HG03095 (cell line): Measurements from ENCODE around the gene ANO4.

Experiments
- ATAC-seq: cut with Tn5 transposase; IDR thresholded peaks from one replicate; pipeline ENCODE4 v1.9.1; 2021; ENCODE audit warnings: moderate library complexity; ENCODE audit not compliant: unreplicated experiment

Gene ANO4

DNA sequence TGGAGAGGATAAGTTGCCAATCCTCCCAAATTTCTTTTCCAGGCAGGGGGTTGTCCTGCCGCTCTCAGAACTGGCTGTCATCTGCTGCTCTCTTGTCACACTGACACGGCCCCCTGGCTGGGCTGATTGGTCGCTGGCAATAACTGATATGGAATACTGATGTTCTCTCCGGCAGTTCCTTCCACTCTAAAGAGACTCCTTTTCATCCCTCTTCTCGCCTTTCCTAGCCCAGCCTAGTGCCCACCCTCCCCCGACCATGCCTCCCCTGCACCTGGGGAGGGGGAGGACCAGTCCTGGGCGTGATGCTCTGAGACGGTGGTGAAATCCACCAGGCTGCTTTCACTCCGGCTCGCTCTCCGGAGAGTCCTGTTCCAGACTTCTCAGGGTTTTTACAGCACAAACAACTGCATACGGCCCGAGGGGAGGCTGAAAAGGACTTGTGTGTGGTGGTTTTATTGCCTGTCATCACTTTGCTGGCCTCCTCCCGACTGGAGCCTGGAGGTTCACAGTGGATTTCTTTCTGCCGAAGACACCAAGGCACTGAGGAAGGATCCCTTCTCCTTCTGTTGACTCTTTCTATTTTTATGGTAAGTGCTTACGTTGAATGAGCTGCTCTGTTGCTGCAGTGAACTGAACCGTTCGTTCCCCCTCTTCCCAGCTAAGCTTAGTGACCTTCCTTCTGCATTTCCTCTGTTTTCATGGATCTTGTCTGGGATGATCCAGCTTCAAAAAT lies at the start of gene ANO4:
Gene ANO4, plus strand, starts transcription at position 336 of the 733 bp plus-strand sequence. CDS start 107,010 bp downstream, outside the sequence.
- ATAC-seq, result no peak

DNA sequence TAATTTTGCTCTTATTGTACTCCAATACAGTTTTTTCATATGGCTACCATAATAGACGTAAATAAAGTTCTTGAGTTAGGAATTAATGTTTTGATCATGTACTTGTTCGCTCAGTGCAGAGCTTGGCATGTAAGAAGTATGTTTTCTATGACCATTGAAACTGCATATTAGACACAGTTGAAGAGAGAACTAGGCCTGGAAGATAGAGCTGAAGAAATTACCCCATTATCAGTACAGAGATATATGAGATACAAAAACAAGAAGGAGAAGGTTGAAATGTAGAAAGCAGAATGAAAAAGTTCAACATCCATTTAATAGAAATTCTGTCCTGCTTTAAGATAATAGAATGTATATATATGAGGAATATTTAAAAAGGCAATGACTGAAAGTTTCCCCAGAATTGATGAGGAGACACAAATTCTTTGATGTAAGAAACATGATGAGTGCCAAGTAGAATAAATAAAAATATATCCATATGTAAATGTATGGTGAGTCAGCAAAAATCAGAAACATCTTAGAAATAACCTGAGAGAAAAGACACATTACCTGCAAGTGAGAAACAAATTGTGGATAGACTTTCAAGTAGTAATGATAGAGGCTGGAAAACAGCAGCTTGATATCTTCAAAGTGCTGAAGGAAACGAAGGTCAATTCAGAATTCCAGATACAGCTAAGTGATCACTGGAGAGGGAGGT lies 49.1 kb upstream of the ANO4 start:
- ATAC-seq, result no peak

DNA sequence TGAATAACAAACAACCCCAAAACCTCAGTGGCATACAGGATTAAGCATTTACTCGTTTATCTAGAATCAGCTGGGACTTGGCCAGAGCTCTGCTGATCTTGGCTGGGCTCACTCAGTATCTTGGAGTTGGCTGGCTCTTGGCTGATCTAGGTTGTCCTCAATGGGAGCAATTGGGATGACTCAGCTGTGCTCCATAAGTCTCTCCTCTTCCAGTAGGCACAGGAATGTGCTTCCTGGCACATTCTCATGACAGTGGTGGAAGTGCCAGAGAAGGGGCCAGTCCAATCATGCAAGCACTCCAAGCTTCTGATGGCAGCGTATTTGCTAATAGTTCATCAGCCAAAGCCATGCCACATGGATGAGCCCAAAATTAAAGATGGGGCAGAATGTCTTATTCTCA lies 41.7 kb upstream of the ANO4 start:
- ATAC-seq, result no peak

DNA sequence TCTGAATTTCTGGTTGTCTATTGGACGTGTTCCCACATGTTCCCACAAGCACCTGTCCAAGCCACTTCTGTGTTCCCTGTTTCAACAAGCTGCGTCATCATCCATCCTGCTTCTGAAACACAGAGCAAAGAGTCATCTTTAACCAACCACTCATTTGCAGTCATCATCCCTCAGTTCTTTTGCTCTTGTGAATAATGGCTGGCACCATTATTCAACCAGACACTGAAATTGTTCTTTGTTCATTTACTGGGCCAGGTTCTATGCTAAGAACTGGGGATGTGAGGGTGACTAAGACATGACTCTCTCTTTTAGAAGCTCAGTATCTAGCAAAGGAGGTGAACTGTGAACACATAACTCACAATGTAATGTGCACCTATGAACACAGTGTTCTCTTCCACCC lies 40.7 kb upstream of the ANO4 start:
- ATAC-seq, result no peak

DNA sequence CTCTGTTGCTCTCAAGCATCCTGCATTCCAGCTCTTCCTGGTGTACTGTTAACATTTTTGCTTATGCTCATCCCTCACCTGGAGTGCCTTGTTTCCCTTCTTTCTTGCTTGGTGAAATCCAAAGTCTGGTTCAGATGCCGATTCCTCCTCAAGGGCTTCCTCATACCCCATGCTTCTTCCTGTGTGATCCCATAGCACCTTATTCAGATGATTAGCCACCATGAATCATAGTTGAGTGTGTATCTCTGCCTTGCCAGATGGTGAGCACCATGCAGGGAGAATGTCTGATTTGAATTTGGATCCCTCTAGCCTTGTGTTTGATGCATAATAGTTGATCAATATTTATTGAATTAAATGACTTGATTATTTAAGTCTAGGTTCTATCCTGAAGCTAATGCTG lies 39.4 kb upstream of the ANO4 start:
- ATAC-seq, result no peak

DNA sequence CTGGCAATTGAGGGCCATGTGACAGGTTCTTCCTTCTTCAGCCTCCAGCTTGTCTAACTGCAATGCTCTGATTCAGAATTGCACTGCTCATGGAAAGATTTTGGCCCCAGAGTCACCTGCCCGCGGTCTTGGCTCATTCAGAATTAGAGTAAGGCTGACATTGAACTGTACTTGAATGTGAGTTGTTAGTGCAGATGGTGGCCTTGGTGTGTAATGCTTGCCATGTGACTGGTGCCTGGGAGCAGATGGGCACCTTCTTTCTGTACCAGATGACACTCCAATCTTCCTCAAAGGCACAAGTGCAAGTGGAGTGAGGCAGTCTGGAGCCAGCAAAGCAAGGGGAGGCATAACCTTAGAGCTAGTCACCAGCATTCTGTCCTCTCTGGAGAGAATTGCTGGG lies 36.5 kb upstream of the ANO4 start:
- ATAC-seq, result no peak

DNA sequence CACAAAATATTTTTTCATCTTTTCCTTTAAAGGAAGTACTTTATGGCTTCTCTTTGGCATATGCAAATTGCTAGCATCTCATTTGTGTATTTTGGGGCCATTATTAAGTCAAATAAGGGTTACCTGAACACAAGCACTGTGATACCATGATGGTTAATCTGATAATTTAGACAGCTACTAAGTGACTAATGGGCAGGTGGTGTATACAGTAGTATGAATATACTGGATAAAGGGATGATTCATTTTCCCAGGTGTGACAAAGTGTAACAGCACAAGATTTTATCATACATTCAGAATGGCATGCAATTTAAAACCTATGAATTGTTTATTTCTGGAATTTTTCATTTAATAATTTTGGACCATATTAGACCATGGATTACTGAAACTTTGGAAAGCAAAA lies 27.2 kb upstream of the ANO4 start:
- ATAC-seq, result no peak

DNA sequence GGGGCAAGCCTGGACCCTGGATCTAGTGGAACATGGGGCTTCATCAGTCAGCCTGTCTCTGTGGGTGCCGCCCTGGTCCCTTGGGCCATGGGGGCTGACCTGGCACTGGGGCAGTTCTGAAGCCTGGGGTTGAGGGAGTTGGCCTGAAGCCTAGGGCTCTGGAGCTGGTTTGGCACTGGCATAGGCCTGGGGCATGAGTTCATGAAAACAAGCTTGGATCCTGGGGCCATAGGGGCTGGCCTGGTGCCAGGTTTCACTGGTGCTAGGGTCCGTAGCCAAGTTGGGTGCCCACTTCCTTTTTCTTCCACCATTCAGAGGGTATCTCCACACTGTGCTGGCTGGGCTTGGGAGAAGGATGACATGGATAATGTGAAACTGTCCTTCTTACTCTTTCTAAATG lies 26.6 kb upstream of the ANO4 start:
- no peak for ATAC-seq

DNA sequence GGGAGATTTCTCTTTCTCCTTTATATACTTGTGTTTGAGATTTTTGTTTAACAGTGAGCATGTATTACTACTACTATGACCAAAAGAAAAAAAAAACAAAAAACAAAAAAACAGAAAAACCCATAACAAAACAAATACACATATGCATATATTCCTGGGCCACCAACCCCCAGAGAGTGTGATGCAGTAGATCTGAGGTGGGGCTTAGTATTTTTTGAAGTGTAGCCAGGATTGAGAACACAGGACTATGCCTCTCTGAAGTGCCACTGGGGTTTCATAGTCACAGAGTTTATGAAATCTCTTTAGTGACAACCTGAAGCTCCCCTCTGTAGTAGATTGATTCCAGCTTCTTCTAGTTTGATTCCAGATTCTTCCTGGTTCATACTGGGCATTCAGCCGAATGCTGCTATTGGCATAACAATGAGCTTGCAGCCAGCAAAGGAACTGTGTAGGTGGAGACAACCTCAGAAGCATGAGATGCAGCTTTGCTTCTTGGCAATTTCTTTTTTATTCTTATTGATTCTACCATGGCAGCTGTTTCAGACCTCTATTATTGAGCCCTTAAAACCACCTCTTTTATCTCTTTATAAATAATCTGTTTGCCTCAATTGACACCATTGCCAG lies 15.5 kb upstream of the ANO4 start:
- ATAC-seq, result no peak

DNA sequence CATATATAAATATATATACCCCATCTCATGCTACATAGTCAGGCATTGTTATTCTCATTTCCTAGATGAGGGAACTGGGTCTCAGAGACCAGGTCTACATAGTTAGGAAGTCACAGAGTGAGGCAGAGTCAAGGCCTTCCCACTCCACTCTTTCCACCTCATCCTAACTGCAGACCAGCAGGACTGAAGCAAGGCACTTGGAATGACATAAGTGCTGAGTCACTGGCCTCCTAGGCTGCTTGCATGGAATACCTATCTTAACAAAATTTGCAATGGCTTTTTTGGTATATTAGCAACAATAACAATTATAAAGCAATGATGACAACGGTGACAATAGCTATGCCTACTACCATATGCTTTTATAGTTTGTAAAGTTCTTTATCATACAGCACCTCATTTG lies 5.4 kb upstream of the ANO4 start:
- ATAC-seq, result no peak

DNA sequence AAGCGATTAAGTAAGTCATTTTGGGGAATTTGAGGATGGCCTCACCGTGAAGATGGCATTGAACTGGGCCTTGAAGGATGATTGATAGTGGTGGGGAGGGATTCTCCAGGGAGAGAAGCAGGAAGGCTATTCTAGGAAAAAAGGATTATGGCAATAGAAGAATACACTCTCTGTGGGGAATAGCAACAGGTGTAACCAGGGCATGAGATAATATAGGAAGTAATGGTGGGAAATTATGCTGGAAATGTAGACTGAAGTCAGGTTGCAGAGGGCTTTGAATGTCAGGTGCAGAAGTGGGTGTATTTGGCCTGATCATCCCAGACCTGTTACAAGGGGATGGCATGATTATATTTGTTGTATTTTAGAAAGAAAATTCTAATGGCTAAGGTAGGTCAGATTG lies 4.6 kb upstream of the ANO4 start:
- ATAC-seq, result no peak

DNA sequence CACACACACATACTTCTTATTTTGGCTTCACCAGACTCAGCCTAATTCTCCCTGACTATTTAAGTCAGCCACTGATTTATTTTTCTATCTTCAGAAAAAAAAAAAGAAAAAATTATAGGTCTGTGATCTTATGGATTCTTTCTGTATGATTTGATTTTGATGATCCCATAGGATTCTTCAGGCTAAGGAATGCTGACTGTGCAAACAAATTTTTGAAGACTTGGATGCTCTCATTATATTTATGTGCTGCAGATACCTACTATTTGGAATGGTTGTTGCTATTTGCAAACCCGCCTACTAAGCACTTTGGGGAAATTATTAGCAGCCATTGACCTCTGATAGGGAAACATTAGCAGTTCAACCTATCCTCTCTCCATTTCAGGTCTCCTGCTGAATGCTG lies 4.0 kb upstream of the ANO4 start:
- ATAC-seq, result no peak

DNA sequence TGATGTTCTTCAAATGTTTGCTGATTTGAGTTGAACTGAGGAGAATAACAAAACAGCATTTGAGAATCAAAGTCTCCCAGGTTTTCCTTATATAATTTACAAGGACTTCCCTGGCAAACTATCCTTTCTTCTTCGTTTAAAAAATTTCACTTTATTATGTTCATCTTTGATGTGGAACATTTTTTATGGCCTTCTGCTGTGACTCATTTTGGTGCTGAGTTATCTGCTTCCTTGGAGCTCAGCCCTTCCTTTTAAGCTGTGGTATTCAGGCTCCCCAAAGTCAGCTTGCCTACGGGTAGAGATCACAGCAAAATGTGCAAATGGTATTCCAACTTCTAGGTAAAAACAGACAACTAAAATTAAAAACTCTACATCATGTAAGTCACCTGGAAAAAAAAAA lies 1.4 kb upstream of the ANO4 start:
- ATAC-seq, result no peak

DNA sequence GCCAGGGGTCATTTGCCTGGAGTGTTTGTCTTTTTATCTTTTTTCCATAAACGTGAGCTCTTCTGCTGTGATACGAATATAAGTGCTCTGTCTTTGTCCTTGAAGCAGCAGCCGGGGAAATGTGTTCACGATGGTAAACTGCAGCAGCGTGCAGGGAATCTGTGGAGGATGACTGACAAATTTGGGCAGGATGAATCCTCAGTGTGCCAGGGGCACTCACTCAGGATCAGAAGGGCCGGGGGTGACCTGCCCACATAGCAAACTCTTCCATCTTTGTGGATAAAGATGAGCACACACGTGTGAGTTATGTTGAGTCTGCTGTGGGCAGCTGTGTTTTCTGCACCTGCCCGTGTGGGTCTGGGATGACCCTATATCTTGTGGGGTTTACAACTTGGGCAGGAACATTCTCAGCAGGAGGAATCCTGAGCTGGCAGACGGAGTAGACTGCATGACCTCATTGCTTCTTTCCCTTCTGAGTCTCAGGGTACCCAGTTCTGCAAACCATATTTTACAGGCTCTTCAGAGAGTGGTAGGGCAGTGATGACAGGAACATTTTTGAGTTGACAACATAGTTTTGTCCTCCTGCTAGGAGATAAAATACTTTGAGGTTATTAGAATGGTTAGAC lies 711 bp downstream of the ANO4 start:
- ATAC-seq, result no peak

DNA sequence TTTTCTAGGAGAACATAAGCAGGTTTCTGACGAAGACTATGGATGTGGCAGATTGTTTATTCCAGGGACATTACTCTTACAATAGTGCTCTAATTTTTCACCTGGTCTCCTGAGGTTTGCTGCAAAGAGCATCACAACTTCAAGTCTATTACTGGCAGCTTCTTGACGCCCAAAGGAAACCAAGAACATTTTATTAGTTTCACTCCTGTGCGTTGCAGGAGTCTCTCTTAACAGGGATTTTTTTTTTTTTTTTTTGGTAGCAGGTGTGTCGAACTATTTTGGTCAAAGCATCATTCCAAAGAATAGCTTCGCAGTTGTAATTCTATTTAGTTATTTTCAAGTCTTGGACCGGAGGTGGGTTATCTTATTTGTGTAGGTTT lies 1.2 kb downstream of the ANO4 start:
- no peak for ATAC-seq

DNA sequence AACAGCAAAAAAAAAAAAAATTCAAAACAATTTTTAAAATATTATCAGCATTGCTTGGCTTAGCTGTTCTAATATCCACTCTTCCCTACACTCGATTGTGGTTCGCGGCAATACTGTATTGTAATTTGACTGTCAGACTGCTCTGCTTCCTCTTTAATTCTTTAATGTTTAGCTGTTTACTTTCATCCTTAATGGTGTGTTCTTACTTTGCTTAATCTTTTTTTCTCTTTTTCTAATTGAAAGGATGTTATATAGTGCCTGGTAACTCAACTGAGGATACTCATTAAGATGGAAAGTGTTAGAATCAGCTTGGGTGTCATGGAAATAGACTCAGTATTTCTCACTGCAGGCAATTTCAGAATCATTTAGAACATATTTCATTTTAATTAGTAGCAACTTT lies 2.0 kb downstream of the ANO4 start:
- ATAC-seq, result no peak

DNA sequence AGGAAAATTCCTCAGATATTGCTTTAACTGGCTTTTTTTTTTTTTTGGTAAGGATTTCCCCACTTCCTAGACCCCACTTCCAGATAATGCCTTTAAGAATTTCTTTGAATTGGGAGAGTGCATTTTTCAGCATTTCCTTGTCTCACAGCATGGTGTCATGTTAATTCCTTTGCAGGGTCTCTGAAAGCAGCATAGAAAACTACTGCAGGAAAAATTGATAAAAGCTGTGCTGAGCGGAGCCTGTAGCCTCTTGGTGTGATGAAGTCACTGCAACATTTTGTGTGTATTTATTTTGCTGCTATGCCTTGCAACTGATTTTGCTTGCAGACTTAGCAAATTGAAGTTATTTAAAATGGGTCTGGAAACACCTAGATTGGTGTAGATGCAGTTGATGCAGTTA lies 2.7 kb downstream of the ANO4 start:
- no peak for ATAC-seq

DNA sequence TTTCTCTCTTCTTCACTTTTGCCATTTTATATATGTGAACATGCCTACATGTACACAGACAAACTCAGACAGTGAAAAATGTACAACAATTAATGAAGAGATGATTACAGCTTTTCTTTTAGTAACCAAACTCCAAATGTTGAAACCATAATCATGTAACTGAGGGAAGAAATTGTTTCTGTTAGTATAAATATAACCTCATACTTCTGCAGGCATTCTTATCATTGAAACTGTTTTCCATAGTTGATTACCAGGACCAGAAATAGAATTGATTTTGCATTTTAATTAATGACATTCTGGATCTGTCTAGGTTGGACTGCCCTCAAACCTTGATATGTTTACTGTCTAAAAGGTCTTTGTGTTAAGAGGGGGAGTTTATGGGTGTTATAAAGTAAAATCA lies 3.2 kb downstream of the ANO4 start:
- no peak for ATAC-seq

DNA sequence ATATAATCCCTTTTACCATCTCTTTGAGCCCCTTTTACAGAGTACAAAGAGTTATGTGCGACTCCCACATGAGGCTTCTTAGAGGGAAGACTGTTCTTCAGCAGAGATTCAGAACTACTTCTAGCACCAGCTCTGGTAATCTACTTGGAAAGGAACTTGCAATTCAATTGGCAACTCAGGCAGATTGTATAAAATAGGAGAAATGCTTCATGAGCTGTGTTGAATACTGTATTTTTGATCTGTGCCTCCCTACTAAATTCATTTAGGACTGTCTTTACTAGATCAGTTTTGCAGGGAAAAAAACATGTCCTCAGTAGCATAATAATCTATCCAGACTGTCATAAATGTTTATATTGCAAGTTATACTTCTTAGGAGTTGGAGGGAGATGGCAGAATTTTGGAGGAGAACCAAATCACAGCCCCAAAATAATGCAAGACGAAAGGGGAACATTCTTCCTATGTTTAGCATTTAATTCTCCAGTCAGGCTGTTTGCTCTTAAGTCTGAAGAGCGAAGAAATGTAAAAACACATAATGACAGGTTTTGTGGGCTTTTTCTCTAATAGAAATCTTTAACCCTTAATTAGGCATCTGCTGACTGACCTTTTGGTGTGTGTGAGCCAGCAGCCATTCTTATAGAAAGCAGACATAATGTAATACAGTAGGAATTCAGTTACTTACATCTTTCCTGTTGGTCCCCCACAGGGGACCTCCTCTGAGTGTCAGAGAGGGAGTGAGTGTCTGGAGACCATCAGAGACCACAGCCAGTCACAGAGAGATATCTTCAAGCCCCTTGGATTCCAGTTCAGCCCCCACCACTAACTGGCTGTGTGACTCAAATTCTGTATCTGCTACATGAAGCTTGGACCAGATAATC lies 3.9 kb downstream of the ANO4 start:
- ATAC-seq, result no peak

DNA sequence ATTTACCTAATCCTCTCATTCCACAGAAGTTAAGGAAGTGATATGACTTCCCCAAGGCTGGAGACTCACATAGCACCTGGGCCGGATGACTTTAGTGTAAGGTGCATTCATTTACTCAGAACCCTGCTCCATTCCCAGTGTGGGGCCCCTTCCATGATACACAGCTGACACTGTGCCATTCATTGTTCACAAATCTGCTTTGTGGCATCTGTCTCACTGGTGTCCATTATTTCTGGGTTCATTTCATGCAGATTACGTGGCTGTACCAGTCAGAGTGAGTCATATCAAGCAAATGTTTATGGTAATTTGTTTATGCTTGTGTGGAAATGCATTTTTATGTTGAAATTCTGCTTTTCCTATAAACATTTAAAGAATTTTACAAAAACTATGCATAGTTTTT lies 5.2 kb downstream of the ANO4 start:
- ATAC-seq, result no peak

DNA sequence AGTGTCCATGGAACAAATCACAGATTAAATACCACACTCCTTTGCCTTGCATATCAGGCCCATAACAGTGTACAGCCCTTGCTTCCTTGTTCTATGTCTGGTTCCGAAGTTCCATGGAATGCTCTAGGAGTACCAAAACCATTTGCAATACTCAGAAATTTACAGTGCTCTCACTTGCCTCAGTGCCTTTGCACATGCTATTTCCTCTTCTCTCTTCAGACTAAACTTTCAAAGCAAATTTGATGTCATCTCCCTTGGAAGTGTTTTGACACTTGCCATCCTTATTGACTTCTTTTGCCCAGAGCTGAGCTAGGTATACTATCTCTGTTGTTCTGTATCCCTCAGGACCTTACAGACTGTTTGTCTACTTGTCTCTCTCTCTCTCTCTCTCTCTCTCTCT lies 6.1 kb downstream of the ANO4 start:
- ATAC-seq, result no peak
